VCaP (cell line): ENCODE results near the gene ITGB3.

Experiments used
- H3K27ac ChIP-seq: fragments of 450-650 bp; 2 replicates; pipeline ENCODE4 v1.5.1; 2017
- CTCF ChIP-seq: fragments of 450-650 bp; conservative IDR thresholded peaks from 2 replicates; pipeline ENCODE4 v1.5.1; 2017; ENCODE audit warnings: mild to moderate bottlenecking, moderate library complexity

Gene ITGB3

GRCh38 chr17:47311420-47311819 lies 57.8 kb downstream of the ITGB3 start:
- H3K27ac ChIP-seq = no peak overlapping the region
- TF ChIP-seq CTCF = no peak

- H3K27ac ChIP-seq = no peak overlapping the region
- peak; percentile 89 for TF ChIP-seq CTCF
Observed at GRCh38 chr17:47315451-47316266, 62.0 kb downstream of the ITGB3 start.

GRCh38 chr17:47316311-47316710 lies 62.7 kb downstream of the ITGB3 start:
- no peak for TF ChIP-seq CTCF
- no peak overlapping the region for H3K27ac ChIP-seq

- no peak for TF ChIP-seq CTCF
- H3K27ac ChIP-seq = no peak overlapping the region
Observed at GRCh38 chr17:47317119-47317518, 63.5 kb downstream of the ITGB3 start.

GRCh38 chr17:47318197-47318918 lies 64.7 kb downstream of the ITGB3 start:
- TF ChIP-seq CTCF = no peak
- no peak overlapping the region for H3K27ac ChIP-seq

DNA sequence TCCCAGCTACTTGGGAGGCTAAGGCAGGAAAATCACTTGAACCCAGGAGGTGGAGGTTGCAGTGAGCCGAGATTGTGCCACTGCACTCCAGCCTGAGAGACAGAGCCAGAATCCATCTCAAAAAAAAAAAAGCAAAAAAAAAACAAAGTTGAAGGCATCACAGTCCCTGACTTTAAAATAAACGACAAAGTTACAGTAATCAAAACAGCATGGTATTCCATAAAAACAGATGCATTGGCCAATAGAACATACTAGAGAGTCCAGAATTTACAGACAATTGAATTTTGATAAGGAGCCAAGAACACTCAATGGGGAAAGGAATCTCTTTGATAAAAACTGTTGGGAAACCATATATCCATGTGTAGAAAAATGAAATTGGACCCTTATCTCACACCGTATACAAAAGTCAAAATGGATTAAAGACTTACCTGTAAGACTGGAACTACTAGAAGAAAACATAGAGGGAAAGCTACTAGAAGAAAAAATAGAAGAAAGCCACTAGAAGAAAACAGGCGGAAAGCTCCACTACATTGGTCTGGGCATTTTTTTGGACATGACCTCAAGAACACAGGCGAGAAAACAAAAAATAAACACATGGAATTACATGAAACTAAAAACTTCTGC lies 67.4 kb downstream of the ITGB3 start:
- TF ChIP-seq CTCF = no peak
- H3K27ac ChIP-seq = no peak overlapping the region

GRCh38 chr17:47323382-47324223 lies 70.0 kb downstream of the ITGB3 start, which contains the start of gene EFCAB13:
EFCAB13 (plus strand) TSS chr17:47323955; CDS start chr17:47328354, 4,399 bp downstream.
- peak within 1 kb of the TSS; percentile 81 for H3K27ac ChIP-seq
- TF ChIP-seq CTCF = peak; percentile 58
